22Rv1 (cell line): ENCODE results near the gene ORM2.

Experiments
- ZFX ChIP-seq: fragments of 450-650 bp; IDR thresholded peaks from 2 replicates; pipeline ENCODE4 v1.6.1; 2017; ENCODE audit warnings: antibody characterized with exemption, borderline replicate concordance
- TF ChIP-seq, protein P1 (sequence below): fragments of 450-650 bp; IDR thresholded peaks from 2 replicates; pipeline ENCODE4 v1.5.1; 2017; ENCODE audit warnings: mild to moderate bottlenecking

DNA sequence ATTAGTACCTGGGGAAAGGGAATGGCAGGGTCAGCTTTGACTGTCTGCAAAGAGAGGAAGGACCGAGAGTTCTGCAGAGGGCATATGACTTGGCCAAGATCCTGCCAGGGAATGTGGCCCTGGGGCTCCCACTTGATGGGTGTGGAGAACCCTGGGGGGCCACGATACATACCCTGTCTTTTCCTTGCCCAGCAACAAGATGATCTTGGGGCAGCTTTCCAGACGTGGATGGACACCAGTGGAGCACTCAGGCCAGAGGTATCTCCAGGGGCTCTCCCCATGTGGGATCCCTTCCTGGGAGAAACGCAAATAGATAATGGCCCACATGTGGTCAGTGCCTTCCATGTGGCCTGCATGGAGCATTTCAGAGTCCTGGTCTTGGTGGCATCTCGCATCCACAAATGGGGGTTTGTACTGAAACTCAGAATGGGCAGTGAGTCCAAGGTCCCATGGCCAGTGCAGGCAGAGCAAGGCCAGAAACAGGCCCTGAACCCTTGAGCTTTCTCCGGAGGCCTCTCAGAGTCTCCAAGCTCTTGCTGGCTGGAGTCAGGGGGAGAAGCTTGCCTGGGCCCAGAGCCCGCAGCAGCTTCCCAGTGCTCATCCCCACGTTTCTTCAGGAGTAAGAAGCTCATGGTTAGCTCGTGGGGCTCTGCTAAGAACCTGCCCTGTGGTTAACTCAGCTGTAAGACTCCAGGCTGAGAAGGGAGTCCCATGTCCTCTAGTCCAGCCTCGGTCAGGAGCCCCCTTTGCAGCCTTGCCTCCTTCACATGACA, 25.1 kb upstream of the ORM2 start:
- no peak for TF ChIP-seq ZFX
- TF ChIP-seq, protein P1, sequence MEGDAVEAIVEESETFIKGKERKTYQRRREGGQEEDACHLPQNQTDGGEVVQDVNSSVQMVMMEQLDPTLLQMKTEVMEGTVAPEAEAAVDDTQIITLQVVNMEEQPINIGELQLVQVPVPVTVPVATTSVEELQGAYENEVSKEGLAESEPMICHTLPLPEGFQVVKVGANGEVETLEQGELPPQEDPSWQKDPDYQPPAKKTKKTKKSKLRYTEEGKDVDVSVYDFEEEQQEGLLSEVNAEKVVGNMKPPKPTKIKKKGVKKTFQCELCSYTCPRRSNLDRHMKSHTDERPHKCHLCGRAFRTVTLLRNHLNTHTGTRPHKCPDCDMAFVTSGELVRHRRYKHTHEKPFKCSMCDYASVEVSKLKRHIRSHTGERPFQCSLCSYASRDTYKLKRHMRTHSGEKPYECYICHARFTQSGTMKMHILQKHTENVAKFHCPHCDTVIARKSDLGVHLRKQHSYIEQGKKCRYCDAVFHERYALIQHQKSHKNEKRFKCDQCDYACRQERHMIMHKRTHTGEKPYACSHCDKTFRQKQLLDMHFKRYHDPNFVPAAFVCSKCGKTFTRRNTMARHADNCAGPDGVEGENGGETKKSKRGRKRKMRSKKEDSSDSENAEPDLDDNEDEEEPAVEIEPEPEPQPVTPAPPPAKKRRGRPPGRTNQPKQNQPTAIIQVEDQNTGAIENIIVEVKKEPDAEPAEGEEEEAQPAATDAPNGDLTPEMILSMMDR: no peak
